CD4-positive, alpha-beta T cell treated with Interleukin-6 for 4 hours (primary cell): ENCODE measurements around the gene DHRSX.

ENCODE experiments used
- DNase-seq: peaks from one replicate; pipeline ENCODE4 v3.0.0-alpha.2; 2020; ENCODE audit warnings: mixed read lengths

DHRSX gene

DNA sequence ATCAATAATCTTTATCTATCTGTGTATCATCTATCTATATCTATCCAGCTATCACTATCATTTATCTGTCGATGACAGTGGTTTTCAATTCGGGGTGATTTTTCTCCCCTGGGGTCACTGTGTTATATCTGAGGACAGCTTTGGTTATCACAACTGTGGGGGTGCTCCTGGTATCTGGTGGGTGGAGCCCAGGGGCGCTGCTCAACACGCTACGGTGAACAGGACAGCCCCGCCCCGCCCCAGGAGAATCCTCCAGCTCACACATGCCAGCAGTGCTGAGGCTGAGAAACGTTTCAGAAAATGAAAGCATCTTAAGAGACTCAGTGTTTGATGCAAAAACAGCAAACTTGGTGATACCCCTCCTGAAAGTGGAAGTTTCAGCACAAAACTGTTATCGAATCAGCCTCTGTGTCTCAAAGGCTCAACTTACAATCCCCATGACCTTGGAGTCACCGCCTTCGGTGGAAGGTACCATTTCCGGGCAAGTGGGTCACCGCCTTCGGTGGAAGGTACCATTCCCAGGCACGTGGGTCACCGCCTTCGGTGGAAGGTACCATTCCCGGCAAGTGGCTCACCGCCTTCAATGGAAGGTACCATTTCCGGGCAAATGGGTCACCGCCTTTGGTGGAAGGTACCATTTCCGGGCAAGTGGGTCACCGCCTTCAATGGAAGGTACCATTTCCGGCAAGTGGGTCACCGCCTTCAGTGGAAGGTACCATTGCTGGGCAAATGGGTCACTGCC is 315.3 kb downstream of the DHRSX start:
- no peak for DNase-seq

DNA sequence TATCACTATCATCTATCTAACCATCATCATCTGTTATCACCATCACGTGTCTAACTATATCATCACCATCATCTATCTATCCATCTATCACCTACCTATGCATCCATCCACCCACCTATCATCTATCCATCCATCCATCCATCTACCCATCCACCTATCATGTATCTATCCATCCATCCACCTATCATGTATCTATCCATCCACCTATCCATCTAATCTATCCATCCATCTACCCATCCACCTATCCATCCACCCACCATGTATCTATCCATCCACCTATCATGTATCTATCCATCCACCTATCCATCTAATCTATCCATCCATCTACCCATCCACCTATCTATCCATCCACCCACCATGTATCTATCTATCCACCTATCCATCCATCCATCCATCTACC is 316.7 kb downstream of the DHRSX start:
- DNase-seq, result no peak

- no peak for DNase-seq
These were observed 317.5 kb downstream of the DHRSX start for GRCh38 chrX:2183193-2183725.

- no peak for DNase-seq
These were observed 323.2 kb downstream of the DHRSX start for GRCh38 chrX:2177541-2177940.

GRCh38 chrX:2176733-2177132 is 324.0 kb downstream of the DHRSX start:
- DNase-seq, result no peak

- no peak for DNase-seq
These were observed 324.5 kb downstream of the DHRSX start for GRCh38 chrX:2176274-2176673.

DNA sequence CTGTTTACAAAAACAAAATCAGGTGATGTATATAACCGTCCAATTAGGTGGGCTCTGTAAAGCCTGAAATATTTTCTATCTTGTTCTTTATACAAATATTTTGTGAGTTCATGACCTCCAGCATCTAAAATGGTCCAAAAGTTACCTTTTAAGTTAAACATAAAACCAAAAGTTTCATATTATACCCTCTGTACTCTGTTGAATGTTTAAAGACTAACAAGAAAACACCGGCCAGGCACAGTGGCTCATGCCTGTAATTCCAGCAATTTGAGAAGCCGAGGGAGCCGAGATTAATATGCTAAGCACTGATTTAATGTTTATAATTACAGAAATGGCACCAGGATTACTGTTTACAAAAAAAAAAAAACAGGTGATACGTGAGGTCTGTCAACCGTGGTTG is 328.4 kb downstream of the DHRSX start:
- no peak for DNase-seq
